Lower lobe of right lung (tissue), 2 donors: ENCODE results near the gene STX12. TPM values are rescaled to one million over a fixed set of nuclear protein-coding genes. Genes with fewer than 3 reads are reported as not detected.

Experiments
- ATAC-seq, 2 donors: fragments of 200-7000 bp; cut with Tn5 transposase; one replicate each; pipeline ENCODE4 v1.9.1; 2020 to 2022; ENCODE audit warnings: mild to moderate bottlenecking in 2 of 2, moderate library complexity in 2 of 2
- DNase-seq: peaks from one replicate; pipeline ENCODE4 v3.0.0-alpha.2; 2020
- H3K27ac ChIP-seq: fragments of 200-600 bp; one replicate; pipeline ENCODE4 v1.8.0; 2022
- H3K27me3 ChIP-seq: fragments of 200-600 bp; one replicate; pipeline ENCODE4 v1.8.0; 2022; ENCODE audit warnings: low read depth
- H3K36me3 ChIP-seq: fragments of 200-600 bp; one replicate; pipeline ENCODE4 v1.8.0; 2022; ENCODE audit warnings: mild to moderate bottlenecking
- H3K4me1 ChIP-seq: fragments of 200-600 bp; one replicate; pipeline ENCODE4 v1.8.0; 2022
- H3K4me3 ChIP-seq: fragments of 200-600 bp; one replicate; pipeline ENCODE4 v1.8.0; 2022; ENCODE audit warnings: mild to moderate bottlenecking
- H3K9me3 ChIP-seq: fragments of 200-600 bp; one replicate; pipeline ENCODE4 v1.8.0; 2022
- intact Hi-C: fragments of 100-400 bp; cut with DNase I; formaldehyde crosslinking; loops from one replicate; pipeline ENCODE4 v1.11.0; 2022
- total RNA-seq: library from RNA; stranded (reverse); fragmentation: NEBNext Ultra II Directional; extraction: Animal tissue kit (Norgen Biotek cat#: 25700); gene quantifications from one replicate; pipeline ENCODE4 v1.2.1, GENCODE V29; 2021
- TF ChIP-seq, protein P1 (sequence below): fragments of 200-600 bp; IDR thresholded peaks from one replicate; pipeline ENCODE4 v1.8.0; 2022; ENCODE audit warnings: antibody characterized with exemption, mild to moderate bottlenecking
- donor health status: DM: no; HTN: yes; CAD: no; lungs with severe emphysema.

Gene STX12
- total RNA-seq, 1 donor from 2014 or later = 91.0 TPM

DNA sequence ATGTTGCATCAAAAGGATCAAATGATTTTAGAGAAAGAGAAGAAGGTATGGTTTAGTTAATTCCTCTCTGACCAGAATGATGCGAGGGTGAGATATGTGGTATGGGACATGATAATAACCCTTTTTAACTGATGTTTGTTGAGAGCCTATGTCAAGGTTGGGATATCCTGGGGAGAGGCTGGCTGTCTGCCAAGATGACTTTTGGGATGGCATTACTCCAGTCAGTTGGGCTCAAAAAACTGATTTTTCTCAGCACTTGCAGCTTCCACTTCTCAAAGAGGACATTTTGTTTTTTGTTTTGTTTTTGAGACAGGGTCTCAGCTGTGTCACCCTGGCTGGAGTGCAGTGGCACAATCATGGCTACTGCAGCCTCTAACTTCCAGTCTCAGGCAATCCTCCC lies 17.7 kb upstream of the STX12 start:
- H3K27ac ChIP-seq = no peak overlapping the region
- intact Hi-C loops = no loop called here

DNA sequence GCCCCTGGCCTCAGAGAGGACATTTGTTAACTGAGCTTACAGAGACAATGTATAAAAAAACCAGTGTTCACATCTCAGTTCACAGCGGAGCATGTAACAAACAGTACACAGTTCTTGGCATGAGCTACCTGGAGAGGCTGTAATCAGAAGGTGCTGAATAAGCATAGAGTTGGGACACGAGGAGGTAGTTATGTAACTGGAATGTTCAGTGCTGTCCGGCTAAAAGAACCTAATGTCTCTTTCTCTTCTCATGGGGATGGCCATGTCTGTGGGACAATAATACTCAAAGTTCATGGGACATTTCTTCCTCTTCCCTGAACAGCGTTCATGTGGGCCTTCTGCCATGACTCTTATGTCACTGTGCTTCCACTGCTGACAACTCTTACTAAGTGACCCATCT lies 17.2 kb upstream of the STX12 start:
- TF ChIP-seq, protein P1, sequence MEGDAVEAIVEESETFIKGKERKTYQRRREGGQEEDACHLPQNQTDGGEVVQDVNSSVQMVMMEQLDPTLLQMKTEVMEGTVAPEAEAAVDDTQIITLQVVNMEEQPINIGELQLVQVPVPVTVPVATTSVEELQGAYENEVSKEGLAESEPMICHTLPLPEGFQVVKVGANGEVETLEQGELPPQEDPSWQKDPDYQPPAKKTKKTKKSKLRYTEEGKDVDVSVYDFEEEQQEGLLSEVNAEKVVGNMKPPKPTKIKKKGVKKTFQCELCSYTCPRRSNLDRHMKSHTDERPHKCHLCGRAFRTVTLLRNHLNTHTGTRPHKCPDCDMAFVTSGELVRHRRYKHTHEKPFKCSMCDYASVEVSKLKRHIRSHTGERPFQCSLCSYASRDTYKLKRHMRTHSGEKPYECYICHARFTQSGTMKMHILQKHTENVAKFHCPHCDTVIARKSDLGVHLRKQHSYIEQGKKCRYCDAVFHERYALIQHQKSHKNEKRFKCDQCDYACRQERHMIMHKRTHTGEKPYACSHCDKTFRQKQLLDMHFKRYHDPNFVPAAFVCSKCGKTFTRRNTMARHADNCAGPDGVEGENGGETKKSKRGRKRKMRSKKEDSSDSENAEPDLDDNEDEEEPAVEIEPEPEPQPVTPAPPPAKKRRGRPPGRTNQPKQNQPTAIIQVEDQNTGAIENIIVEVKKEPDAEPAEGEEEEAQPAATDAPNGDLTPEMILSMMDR = no peak
- ATAC-seq (peak; percentile 23 to 37), DNase-seq (no peak)
- Histone ChIP-seq H3K9me3 (no peaks in the 10 kb centered on the region), H3K4me1 (peaks cover 4% of the 10 kb centered on the region), H3K27ac (no peak overlapping the region), H3K27me3 (no peaks in the 10 kb centered on the region), H3K36me3 (peaks cover 80% of the 10 kb centered on the region), H3K4me3 (no peak overlapping the region)
- intact Hi-C loops = no loop called here

More for the DNA sequence above, 17.7 kb upstream of the STX12 start:
- H3K27me3 ChIP-seq = no peaks in the 10 kb centered on the region
- peaks cover 79% of the 10 kb centered on the region for H3K36me3 ChIP-seq
- H3K4me1 ChIP-seq = peaks cover 4% of the 10 kb centered on the region
- no peaks in the 10 kb centered on the region for H3K9me3 ChIP-seq
- ATAC-seq (no peak), DNase-seq (no peak)
- no peak overlapping the region for H3K4me3 ChIP-seq
- TF ChIP-seq, protein P1 = no peak

DNA sequence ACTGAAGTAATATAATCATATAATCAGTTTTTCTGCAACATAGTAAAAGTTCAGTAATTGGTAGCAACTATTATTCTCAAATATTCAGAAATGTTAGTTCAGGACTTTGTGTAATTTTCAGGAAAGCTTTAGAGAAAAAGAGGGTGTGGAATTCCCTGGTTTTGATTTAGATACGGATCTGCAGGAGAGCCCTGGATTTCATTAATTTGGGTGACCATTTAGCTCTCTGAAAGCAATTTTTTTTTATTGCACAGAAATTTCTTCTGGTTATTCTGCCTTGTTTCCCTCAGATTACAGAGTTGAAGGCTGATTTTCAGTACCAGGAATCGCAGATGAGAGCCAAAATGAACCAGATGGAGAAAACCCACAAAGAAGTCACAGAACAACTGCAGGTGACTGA lies 13.8 kb upstream of the STX12 start:
- Histone ChIP-seq H3K27me3 (no peaks in the 10 kb centered on the region), H3K9me3 (no peaks in the 10 kb centered on the region), H3K4me3 (no peak overlapping the region), H3K36me3 (peaks cover 76% of the 10 kb centered on the region), H3K4me1 (peaks cover 4% of the 10 kb centered on the region), H3K27ac (no peak overlapping the region)
- ATAC-seq (no peak), DNase-seq (no peak)
- TF ChIP-seq, protein P1 = no peak
- intact Hi-C loops = no loop called here

DNA sequence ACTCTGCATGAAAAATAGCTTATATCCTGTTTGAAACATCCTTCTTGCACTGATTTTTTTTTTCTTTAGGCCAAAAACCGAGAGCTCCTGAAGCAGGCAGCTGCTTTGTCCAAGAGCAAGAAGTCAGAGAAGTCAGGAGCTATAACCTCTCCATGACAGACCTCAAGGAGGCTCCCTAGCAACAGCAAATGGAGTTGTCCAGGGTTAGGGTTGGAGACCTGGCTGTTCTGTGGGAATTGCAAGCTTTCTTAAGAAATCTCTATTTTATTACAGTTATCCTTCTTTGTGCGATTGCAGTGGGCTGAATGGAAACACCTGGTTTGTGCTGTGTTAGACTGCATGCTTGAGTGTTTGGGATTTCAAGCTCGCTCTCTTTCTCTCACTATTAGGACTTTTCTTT lies 12.6 kb upstream of the STX12 start:
- intact Hi-C loops = no loop called here
- peaks cover 2% of the 10 kb centered on the region for H3K4me1 ChIP-seq
- H3K27ac ChIP-seq = no peak overlapping the region
- no peaks in the 10 kb centered on the region for H3K9me3 ChIP-seq
- no peaks in the 10 kb centered on the region for H3K27me3 ChIP-seq
- TF ChIP-seq, protein P1 = peak; percentile 10
- peaks cover 64% of the 10 kb centered on the region for H3K36me3 ChIP-seq
- ATAC-seq (no peak), DNase-seq (no peak)
- H3K4me3 ChIP-seq = no peak overlapping the region

- Histone ChIP-seq H3K27ac (no peak overlapping the region), H3K36me3 (peaks cover 48% of the 10 kb centered on the region), H3K9me3 (no peaks in the 10 kb centered on the region), H3K4me1 (no peaks in the 10 kb centered on the region), H3K27me3 (no peaks in the 10 kb centered on the region), H3K4me3 (no peak overlapping the region)
- DNase-seq = no peak
- TF ChIP-seq, protein P1 = no peak
- no peak for ATAC-seq
- intact Hi-C loops = no loop called here
Measured at GRCh38 chr1:27762033-27762432, 11.0 kb upstream of the STX12 start.

DNA sequence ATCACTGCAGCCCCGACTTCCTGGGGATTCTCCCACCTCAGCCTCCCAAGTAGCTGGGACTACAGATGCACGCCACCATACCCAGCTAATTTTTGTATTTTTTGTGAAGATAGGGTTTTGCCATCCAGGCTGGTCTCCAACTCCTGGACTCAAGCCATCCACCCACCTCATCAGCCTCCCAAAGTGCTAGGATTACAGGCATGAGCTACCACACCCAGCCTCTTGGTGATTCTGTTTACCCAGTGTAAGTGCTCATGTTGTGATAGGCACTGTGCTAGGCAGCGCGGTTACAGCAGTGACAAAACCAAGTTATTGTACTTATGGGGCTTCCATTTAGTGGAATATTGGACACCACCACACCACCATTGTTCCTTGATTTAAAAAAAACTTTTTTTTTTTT lies 9.7 kb upstream of the STX12 start:
- Histone ChIP-seq H3K4me1 (no peaks in the 10 kb centered on the region), H3K36me3 (peaks cover 38% of the 10 kb centered on the region), H3K27ac (no peak overlapping the region), H3K4me3 (no peak overlapping the region), H3K27me3 (no peaks in the 10 kb centered on the region), H3K9me3 (no peaks in the 10 kb centered on the region)
- intact Hi-C loops = no loop called here
- ATAC-seq (no peak), DNase-seq (no peak)
- TF ChIP-seq, protein P1 = no peak
